Thoracic aorta (tissue), 2 donors: ENCODE data around the gene ILDR1. TPM values are rescaled to one million over a fixed set of nuclear protein-coding genes. Genes with fewer than 3 reads are reported as not detected.
"Not testable (repeated sequence)": the region's sequence is repeated elsewhere in the genome, so short reads cannot be mapped to it uniquely, and the experiment has no call there.

Source experiments
- ATAC-seq: fragments of 150-250 bp; one replicate; pipeline ENCODE4 v1.8.0; 2017; ENCODE audit warnings: low read depth; ENCODE audit not compliant: insufficient number of reproducible peaks, low FRiP score
- DNase-seq: peaks from one replicate; pipeline ENCODE4 v3.0.0-alpha.2; 2020; ENCODE audit warnings: low spot score
- H3K27ac ChIP-seq, 2 donors: fragments of 200-600 bp; sonication (generic); 1 replicate in 1 of 2; 2 replicates in 1 of 2; pipeline ENCODE4 v1.5.1; 2016; ENCODE audit warnings: mild to moderate bottlenecking in 2 of 2, moderate library complexity in 2 of 2
- H3K27me3 ChIP-seq: fragments of 200-600 bp; sonication (generic); replicated peaks from 2 replicates; pipeline ENCODE4 v1.6.0; 2016; ENCODE audit warnings: mild to moderate bottlenecking; ENCODE audit not compliant: insufficient read depth
- H3K36me3 ChIP-seq: fragments of 200-600 bp; sonication (generic); one replicate; pipeline ENCODE4 v1.5.1; 2016
- H3K4me1 ChIP-seq, 2 donors: fragments of 200-600 bp; sonication (generic); 1 replicate in 1 of 2; 2 replicates in 1 of 2; pipeline versions ENCODE4 v1.5.1 to v1.6.0; 2016; ENCODE audit warnings: low read depth in 2 of 2, mild to moderate bottlenecking in 1 of 2; ENCODE audit not compliant: control insufficient read depth in 1 of 2
- H3K4me3 ChIP-seq: fragments of 200-600 bp; sonication (generic); 2 replicates; pipeline ENCODE4 v1.5.1; 2016; ENCODE audit warnings: mild to moderate bottlenecking
- H3K9me3 ChIP-seq: fragments of 200-600 bp; sonication (generic); 2 replicates; pipeline ENCODE4 v1.5.1; 2016
- CTCF ChIP-seq: fragments of 200-600 bp; sonication (generic); IDR thresholded peaks from one replicate; pipeline ENCODE4 v1.5.1; 2019; ENCODE audit warnings: antibody characterized with exemption
- total RNA-seq, 2 donors: library from RNA; depleted of rRNA; stranded (reverse); fragments of >200 nt; gene quantifications; one replicate each; pipeline versions ENCODE4 v1.1.0 to v1.2.3, GENCODE V29; 2016

Gene ILDR1
- total RNA-seq, 2 donors from 2014 or later, result not detected

GRCh38 chr3:121942116-121942786, 79.8 kb downstream of the ILDR1 start:
- Histone ChIP-seq H3K4me3 (no peak overlapping the region), H3K4me1 (no peaks in the 10 kb centered on the region), H3K9me3 (no peaks in the 10 kb centered on the region), H3K36me3 (no peaks in the 10 kb centered on the region), H3K27ac (no peak overlapping the region), H3K27me3 (no peaks in the 10 kb centered on the region)
- ATAC-seq, result no peak
- no peak for DNase-seq
- no peak for TF ChIP-seq CTCF

GRCh38 chr3:121941592-121941991, 80.5 kb downstream of the ILDR1 start:
- H3K27ac ChIP-seq, result no peak overlapping the region
- no peaks in the 10 kb centered on the region for H3K9me3 ChIP-seq
- H3K27me3 ChIP-seq, result no peaks in the 10 kb centered on the region
- H3K4me1 ChIP-seq, result no peaks in the 10 kb centered on the region
- TF ChIP-seq CTCF, result no peak
- H3K4me3 ChIP-seq, result no peak overlapping the region
- no peak for ATAC-seq
- H3K36me3 ChIP-seq, result no peaks in the 10 kb centered on the region
- no peak for DNase-seq

- H3K36me3 ChIP-seq, H3K27ac ChIP-seq, DNase-seq, H3K4me1 ChIP-seq, ATAC-seq, H3K27me3 ChIP-seq, H3K9me3 ChIP-seq, H3K4me3 ChIP-seq: not testable (repeated sequence)
Measured at GRCh38 chr3:121938141-121938855, 83.7 kb downstream of the ILDR1 start.

Other genes with a start within 250 kb of the ILDR1 start
- gene IQCB1, start 187.2 kb downstream of the ILDR1 start, total RNA-seq, result 10 to 100 TPM; 19.3 to 28.4 TPM
- 1 to 10 TPM; 3.7 to 5.1 TPM for gene EAF2, start 187.0 kb downstream of the ILDR1 start, total RNA-seq
- gene SLC15A2, start 127.8 kb downstream of the ILDR1 start, total RNA-seq, result 1 to 10 TPM; 4.7 to 5.1 TPM
- 10 to 100 TPM in 1 of 2 donors, 1 to 10 TPM in 1; 6.0 to 18.0 TPM for gene CD86, start 33.1 kb upstream of the ILDR1 start, total RNA-seq
- not detected for gene CASR, start 161.4 kb upstream of the ILDR1 start, total RNA-seq